MM.1S (cell line): Measurements from ENCODE around the gene HYKK.

Experiments used
- DNase-seq: peaks from one replicate; pipeline ENCODE4 v3.0.0-alpha.2; 2015
- H2AFZ ChIP-seq: fragments of 300-600 bp; sonication (generic); 2 replicates; pipeline ENCODE4 v1.6.0; 2016; ENCODE audit warnings: antibody characterized with exemption, low read length
- H3F3A ChIP-seq: fragments of 300-600 bp; sonication (generic); 2 replicates; pipeline ENCODE4 v1.6.1; 2016; ENCODE audit warnings: mild to moderate bottlenecking, antibody characterized with exemption, low read length, moderate library complexity, mixed read lengths; ENCODE audit not compliant: insufficient read depth
- H3K27ac ChIP-seq: fragments of 300-600 bp; sonication (generic); 2 replicates; pipeline ENCODE4 v1.5.1; 2016; ENCODE audit warnings: mild to moderate bottlenecking, low read length
- H3K27me3 ChIP-seq: fragments of 300-600 bp; sonication (generic); replicated peaks from 2 replicates; pipeline ENCODE4 v1.6.0; 2016; ENCODE audit warnings: low read length; ENCODE audit not compliant: insufficient read depth
- H3K36me3 ChIP-seq: fragments of 300-600 bp; sonication (generic); replicated peaks from 2 replicates; pipeline ENCODE4 v1.6.1; 2016; ENCODE audit warnings: mild to moderate bottlenecking, low read length, mixed read lengths; ENCODE audit not compliant: insufficient read depth
- H3K4me1 ChIP-seq: fragments of 300-600 bp; sonication (generic); 2 replicates; pipeline ENCODE4 v1.6.1; 2016; ENCODE audit warnings: low read length, mixed read lengths
- H3K4me2 ChIP-seq: fragments of 300-600 bp; sonication (generic); 2 replicates; pipeline ENCODE4 v1.6.0; 2016; ENCODE audit warnings: low read depth, low read length
- H3K4me3 ChIP-seq: fragments of 300-600 bp; sonication (generic); 2 replicates; pipeline ENCODE4 v1.5.1; 2016; ENCODE audit warnings: low read length, mixed read lengths
- H3K79me2 ChIP-seq: fragments of 300-600 bp; sonication (generic); 2 replicates; pipeline ENCODE4 v1.6.1; 2016; ENCODE audit warnings: mixed run types, low read length, mixed read lengths
- H3K9ac ChIP-seq: fragments of 300-600 bp; sonication (generic); 2 replicates; pipeline ENCODE4 v1.6.1; 2016; ENCODE audit warnings: low read length, mixed read lengths
- H3K9me2 ChIP-seq: fragments of 300-600 bp; sonication (generic); replicated peaks from 2 replicates; pipeline ENCODE4 v1.6.1; 2016; ENCODE audit warnings: mild to moderate bottlenecking, low read length, mixed read lengths; ENCODE audit not compliant: insufficient read depth
- H3K9me3 ChIP-seq: fragments of 300-600 bp; sonication (generic); replicated peaks from 2 replicates; pipeline ENCODE4 v1.6.1; 2016; ENCODE audit warnings: mild to moderate bottlenecking, low read length, mixed read lengths; ENCODE audit not compliant: insufficient read depth
- H4K20me1 ChIP-seq: fragments of 300-600 bp; sonication (generic); 2 replicates; pipeline ENCODE4 v1.6.1; 2016; ENCODE audit warnings: mild to moderate bottlenecking, low read length, moderate library complexity, mixed read lengths; ENCODE audit not compliant: insufficient read depth
- CTCF ChIP-seq: fragments of 300-600 bp; sonication (generic); IDR thresholded peaks from 2 replicates; pipeline ENCODE4 v1.5.1; 2016; ENCODE audit warnings: antibody characterized with exemption, low read length, mixed read lengths
- EZH2 ChIP-seq: fragments of 300-600 bp; sonication (generic); optimal IDR thresholded peaks from 2 replicates; pipeline ENCODE3; 2017; ENCODE audit warnings: low read depth, mild to moderate bottlenecking, antibody characterized with exemption, low read length, mixed read lengths
- EZH2phosphoT487 ChIP-seq: fragments of 300-600 bp; sonication (generic); IDR thresholded peaks from 2 replicates; pipeline ENCODE4 v1.6.1; 2018; ENCODE audit warnings: antibody characterized with exemption, low read length

The HYKK gene

GRCh38 chr15:78481917-78482316 is 25.5 kb upstream of the HYKK start:
- no peak for DNase-seq
- no peak for TF ChIP-seq EZH2
- no peak for TF ChIP-seq EZH2phosphoT487
- TF ChIP-seq CTCF, result no peak
- Histone ChIP-seq H3K9me3 (no peaks in the 10 kb centered on the region), H3K36me3 (peaks cover 11% of the 10 kb centered on the region; the same call in 1 of the 2 replicates), H2AFZ (no peak overlapping the region), H3K4me3 (no peak overlapping the region), H3K27ac (no peak overlapping the region), H3K27me3 (no peaks in the 10 kb centered on the region), H3K4me1 (no peaks in the 10 kb centered on the region), H3K4me2 (no peak overlapping the region), H3K9ac (no peak overlapping the region), H3F3A (no peaks in the 10 kb centered on the region), H4K20me1 (no peaks in the 10 kb centered on the region), H3K9me2 (no peaks in the 10 kb centered on the region), H3K79me2 (no peaks in the 10 kb centered on the region)

GRCh38 chr15:78492872-78493271 is 14.5 kb upstream of the HYKK start:
- Histone ChIP-seq H3K4me1 (no peaks in the 10 kb centered on the region), H2AFZ (no peak overlapping the region)

GRCh38 chr15:78501857-78502256 is 5.5 kb upstream of the HYKK start:
- Histone ChIP-seq H3K4me1 (no peaks in the 10 kb centered on the region), H4K20me1 (no peaks in the 10 kb centered on the region), H3K4me2 (no peak overlapping the region), H3K79me2 (no peaks in the 10 kb centered on the region), H3K9me3 (no peaks in the 10 kb centered on the region), H3K36me3 (peaks cover 8% of the 10 kb centered on the region; the same call in 1 of the 2 replicates), H3F3A (peaks cover 11% of the 10 kb centered on the region; the same call in 1 of the 2 replicates), H3K9ac (no peak overlapping the region), H3K9me2 (no peaks in the 10 kb centered on the region), H3K27ac (no peak overlapping the region), H3K27me3 (no peaks in the 10 kb centered on the region), H2AFZ (no peak overlapping the region), H3K4me3 (no peak overlapping the region)
- no peak for DNase-seq
- TF ChIP-seq EZH2phosphoT487 (no peak), EZH2 (no peak), CTCF (no peak)

More at GRCh38 chr15:78492872-78493271, 14.5 kb upstream of the HYKK start:
- Histone ChIP-seq H4K20me1 (no peaks in the 10 kb centered on the region), H3K9me3 (no peaks in the 10 kb centered on the region), H3F3A (no peaks in the 10 kb centered on the region; the same call in 1 of the 2 replicates), H3K27ac (no peak overlapping the region), H3K9ac (no peak overlapping the region), H3K27me3 (no peaks in the 10 kb centered on the region), H3K4me3 (no peak overlapping the region), H3K79me2 (no peaks in the 10 kb centered on the region), H3K4me2 (no peak overlapping the region), H3K36me3 (peaks cover 10% of the 10 kb centered on the region; the same call in 1 of the 2 replicates), H3K9me2 (no peaks in the 10 kb centered on the region)
- no peak for DNase-seq
- TF ChIP-seq EZH2, result no peak
- no peak for TF ChIP-seq EZH2phosphoT487
- TF ChIP-seq CTCF, result no peak
